Neural cell (in vitro differentiated cells): ENCODE data around the gene MRPL43. TPM values are rescaled to one million over a fixed set of nuclear protein-coding genes. Genes with fewer than 3 reads are reported as not detected.

Source experiments
- H2AFZ ChIP-seq: fragments of 200-600, 300-800 bp; sonication (generic), shearing (Covaris generic); 2 replicates; pipeline ENCODE4 v1.6.0; 2014; ENCODE audit warnings: low read depth, mild to moderate bottlenecking, antibody characterized with exemption, low read length, moderate library complexity
- H3F3A ChIP-seq: fragments of 200-600 bp; shearing (Covaris generic); 2 replicates; pipeline ENCODE4 v1.6.1; 2016; ENCODE audit warnings: mild to moderate bottlenecking, moderate library complexity, mixed read lengths, antibody characterized with exemption, low read length; ENCODE audit not compliant: insufficient read depth, poor library complexity, severe bottlenecking
- H3K27ac ChIP-seq: fragments of 200-600, 300-800 bp; sonication (generic), shearing (Covaris generic); 2 replicates; pipeline ENCODE4 v1.5.1; 2014; ENCODE audit warnings: mild to moderate bottlenecking, low read length, moderate library complexity
- H3K27me3 ChIP-seq: fragments of 300-800, 200-600 bp; sonication (generic), shearing (Covaris generic); 2 replicates; pipeline ENCODE4 v1.6.0; 2014; ENCODE audit warnings: mild to moderate bottlenecking, low read depth, low read length, moderate library complexity; ENCODE audit not compliant: insufficient read depth
- H3K36me3 ChIP-seq: fragments of 300-800, 200-600 bp; sonication (generic), shearing (Covaris generic); 2 replicates; pipeline ENCODE4 v1.5.1; 2014; ENCODE audit warnings: mild to moderate bottlenecking, antibody characterized with exemption, low read length, moderate library complexity; ENCODE audit not compliant: insufficient read depth
- H3K4me2 ChIP-seq: fragments of 300-800, 200-600 bp; sonication (generic), shearing (Covaris generic); 2 replicates; pipeline ENCODE4 v1.6.0; 2014; ENCODE audit warnings: mild to moderate bottlenecking, low read length
- H3K4me3 ChIP-seq: fragments of 300-800, 200-600 bp; sonication (generic), shearing (Covaris generic); 2 replicates; pipeline ENCODE4 v1.5.1; 2014; ENCODE audit warnings: mild to moderate bottlenecking, low read length, moderate library complexity
- H3K79me2 ChIP-seq: fragments of 200-600 bp; shearing (Covaris generic); replicated peaks from 2 replicates; pipeline ENCODE4 v1.6.0; 2014; ENCODE audit warnings: mild to moderate bottlenecking, low read length, moderate library complexity; ENCODE audit not compliant: insufficient read depth
- H3K9ac ChIP-seq: fragments of 300-800, 200-600 bp; sonication (generic), shearing (Covaris generic); 2 replicates; pipeline ENCODE4 v1.6.1; 2016; ENCODE audit warnings: mild to moderate bottlenecking, low read length, mixed read lengths
- H3K9me2 ChIP-seq: fragments of 200-600 bp; shearing (Covaris generic); 2 replicates; pipeline ENCODE4 v1.6.1; 2016; ENCODE audit warnings: mild to moderate bottlenecking, low read length, mixed read lengths; ENCODE audit not compliant: insufficient read depth
- H3K9me3 ChIP-seq: fragments of 200-600, 300-800 bp; sonication (generic), shearing (Covaris generic); 2 replicates; pipeline ENCODE4 v1.6.1; 2016; ENCODE audit warnings: mild to moderate bottlenecking, mixed run types, low read length, moderate library complexity, mixed read lengths
- H4K20me1 ChIP-seq: fragments of 200-600 bp; shearing (Covaris generic); 2 replicates; pipeline ENCODE4 v1.6.1; 2016; ENCODE audit warnings: mild to moderate bottlenecking, mixed run types; ENCODE audit not compliant: insufficient read depth
- EP300 ChIP-seq: fragments of 450-650 bp; conservative IDR thresholded peaks from 2 replicates; pipeline ENCODE4 v1.6.1; 2014; ENCODE audit warnings: antibody characterized with exemption, mild to moderate bottlenecking, moderate library complexity; ENCODE audit not compliant: poor library complexity, severe bottlenecking
- EZH2 ChIP-seq: fragments of 200-600, 300-800 bp; shearing (Covaris generic), sonication (generic); IDR thresholded peaks from 2 replicates; pipeline ENCODE4 v1.6.1; 2014; ENCODE audit warnings: antibody characterized with exemption, low read length, borderline replicate concordance, mild to moderate bottlenecking; ENCODE audit not compliant: insufficient read depth, poor library complexity, severe bottlenecking
- MXI1 ChIP-seq: fragments of 450-650 bp; conservative IDR thresholded peaks from 2 replicates; pipeline ENCODE4 v1.6.1; 2014; ENCODE audit warnings: antibody characterized with exemption, mild to moderate bottlenecking; ENCODE audit not compliant: poor library complexity, severe bottlenecking
- POLR2AphosphoS5 ChIP-seq: IDR thresholded peaks from 2 replicates; pipeline ENCODE4 v1.6.1; 2012
- RAD21 ChIP-seq: fragments of 450-650 bp; conservative IDR thresholded peaks from 2 replicates; pipeline ENCODE4 v1.6.1; 2014; ENCODE audit warnings: antibody characterized with exemption, mild to moderate bottlenecking, moderate library complexity
- SMC3 ChIP-seq: fragments of 450-650 bp; conservative IDR thresholded peaks from 2 replicates; pipeline ENCODE4 v1.6.1; 2014; ENCODE audit warnings: antibody characterized with exemption, mild to moderate bottlenecking, moderate library complexity; ENCODE audit not compliant: poor library complexity
- TAF1 ChIP-seq: IDR thresholded peaks from 2 replicates; pipeline ENCODE4 v1.6.1; 2012; ENCODE audit warnings: low read depth
- polyA plus RNA-seq: library from polyadenylated mRNA; depleted of rRNA; stranded (reverse); fragments of >200 nt; gene quantifications from 2 replicates; pipeline ENCODE4 v1.2.3, GENCODE V29; 2014
- TF ChIP-seq, protein P1 (sequence below): IDR thresholded peaks from 2 replicates; pipeline ENCODE4 v1.6.1; 2012; ENCODE audit warnings: borderline replicate concordance
- TF ChIP-seq, protein P2 (sequence below): fragments of 450-650 bp; IDR thresholded peaks from 2 replicates; pipeline ENCODE4 v1.5.1; 2014; ENCODE audit warnings: antibody characterized with exemption, mild to moderate bottlenecking, moderate library complexity; ENCODE audit not compliant: poor library complexity, severe bottlenecking

MRPL43 gene
- polyA plus RNA-seq, 1 donor from 2014 or later = 121 TPM

DNA sequence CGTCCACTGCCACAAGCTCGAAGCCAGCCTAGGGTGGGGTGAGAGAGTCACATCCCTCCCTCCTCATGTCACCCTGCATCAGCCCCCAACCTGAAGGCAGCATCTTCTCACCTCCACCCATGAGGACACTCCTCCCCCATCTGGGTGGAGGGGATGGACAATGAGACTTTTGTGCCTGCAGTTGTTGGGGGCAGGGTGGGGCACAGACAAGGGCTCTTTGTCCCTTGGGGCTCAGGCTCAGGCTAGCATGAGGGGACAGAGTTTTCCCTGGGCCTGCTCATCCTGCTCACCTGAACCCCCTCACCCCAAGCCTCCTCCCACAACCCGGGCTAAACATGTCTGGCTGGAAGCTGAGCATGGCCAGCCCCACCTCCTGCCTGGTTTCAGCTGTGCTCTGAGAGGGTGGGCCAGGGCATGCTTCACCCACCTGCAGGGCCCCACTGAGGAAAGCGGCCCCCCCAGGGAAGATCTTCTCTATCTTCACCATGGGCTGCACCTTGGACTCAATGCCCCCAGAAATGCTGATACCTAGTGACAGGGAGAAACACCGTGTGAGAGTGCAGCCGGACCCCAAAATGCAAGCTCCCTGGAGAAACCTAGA is 21.6 kb upstream of the MRPL43 start:
- no peak overlapping the region for H3K9ac ChIP-seq
- no peaks in the 10 kb centered on the region for H3K36me3 ChIP-seq
- H3K4me3 ChIP-seq = no peak overlapping the region
- no peak overlapping the region for H2AFZ ChIP-seq
- H3K9me2 ChIP-seq = no peaks in the 10 kb centered on the region
- H3K27me3 ChIP-seq = no peaks in the 10 kb centered on the region
- no peaks in the 10 kb centered on the region for H4K20me1 ChIP-seq
- no peaks in the 10 kb centered on the region for H3K79me2 ChIP-seq
- H3K9me3 ChIP-seq = no peaks in the 10 kb centered on the region
- H3F3A ChIP-seq = no peaks in the 10 kb centered on the region
- H3K27ac ChIP-seq = no peak overlapping the region
- TF ChIP-seq EP300 = no peak
- TF ChIP-seq SMC3 = no peak
- TF ChIP-seq RAD21 = no peak
- TF ChIP-seq EZH2 = no peak
- no peak for TF ChIP-seq MXI1
- TF ChIP-seq, protein P1, sequence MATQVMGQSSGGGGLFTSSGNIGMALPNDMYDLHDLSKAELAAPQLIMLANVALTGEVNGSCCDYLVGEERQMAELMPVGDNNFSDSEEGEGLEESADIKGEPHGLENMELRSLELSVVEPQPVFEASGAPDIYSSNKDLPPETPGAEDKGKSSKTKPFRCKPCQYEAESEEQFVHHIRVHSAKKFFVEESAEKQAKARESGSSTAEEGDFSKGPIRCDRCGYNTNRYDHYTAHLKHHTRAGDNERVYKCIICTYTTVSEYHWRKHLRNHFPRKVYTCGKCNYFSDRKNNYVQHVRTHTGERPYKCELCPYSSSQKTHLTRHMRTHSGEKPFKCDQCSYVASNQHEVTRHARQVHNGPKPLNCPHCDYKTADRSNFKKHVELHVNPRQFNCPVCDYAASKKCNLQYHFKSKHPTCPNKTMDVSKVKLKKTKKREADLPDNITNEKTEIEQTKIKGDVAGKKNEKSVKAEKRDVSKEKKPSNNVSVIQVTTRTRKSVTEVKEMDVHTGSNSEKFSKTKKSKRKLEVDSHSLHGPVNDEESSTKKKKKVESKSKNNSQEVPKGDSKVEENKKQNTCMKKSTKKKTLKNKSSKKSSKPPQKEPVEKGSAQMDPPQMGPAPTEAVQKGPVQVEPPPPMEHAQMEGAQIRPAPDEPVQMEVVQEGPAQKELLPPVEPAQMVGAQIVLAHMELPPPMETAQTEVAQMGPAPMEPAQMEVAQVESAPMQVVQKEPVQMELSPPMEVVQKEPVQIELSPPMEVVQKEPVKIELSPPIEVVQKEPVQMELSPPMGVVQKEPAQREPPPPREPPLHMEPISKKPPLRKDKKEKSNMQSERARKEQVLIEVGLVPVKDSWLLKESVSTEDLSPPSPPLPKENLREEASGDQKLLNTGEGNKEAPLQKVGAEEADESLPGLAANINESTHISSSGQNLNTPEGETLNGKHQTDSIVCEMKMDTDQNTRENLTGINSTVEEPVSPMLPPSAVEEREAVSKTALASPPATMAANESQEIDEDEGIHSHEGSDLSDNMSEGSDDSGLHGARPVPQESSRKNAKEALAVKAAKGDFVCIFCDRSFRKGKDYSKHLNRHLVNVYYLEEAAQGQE = no peak
- TF ChIP-seq POLR2AphosphoS5 = no peak
- TF ChIP-seq, protein P2, sequence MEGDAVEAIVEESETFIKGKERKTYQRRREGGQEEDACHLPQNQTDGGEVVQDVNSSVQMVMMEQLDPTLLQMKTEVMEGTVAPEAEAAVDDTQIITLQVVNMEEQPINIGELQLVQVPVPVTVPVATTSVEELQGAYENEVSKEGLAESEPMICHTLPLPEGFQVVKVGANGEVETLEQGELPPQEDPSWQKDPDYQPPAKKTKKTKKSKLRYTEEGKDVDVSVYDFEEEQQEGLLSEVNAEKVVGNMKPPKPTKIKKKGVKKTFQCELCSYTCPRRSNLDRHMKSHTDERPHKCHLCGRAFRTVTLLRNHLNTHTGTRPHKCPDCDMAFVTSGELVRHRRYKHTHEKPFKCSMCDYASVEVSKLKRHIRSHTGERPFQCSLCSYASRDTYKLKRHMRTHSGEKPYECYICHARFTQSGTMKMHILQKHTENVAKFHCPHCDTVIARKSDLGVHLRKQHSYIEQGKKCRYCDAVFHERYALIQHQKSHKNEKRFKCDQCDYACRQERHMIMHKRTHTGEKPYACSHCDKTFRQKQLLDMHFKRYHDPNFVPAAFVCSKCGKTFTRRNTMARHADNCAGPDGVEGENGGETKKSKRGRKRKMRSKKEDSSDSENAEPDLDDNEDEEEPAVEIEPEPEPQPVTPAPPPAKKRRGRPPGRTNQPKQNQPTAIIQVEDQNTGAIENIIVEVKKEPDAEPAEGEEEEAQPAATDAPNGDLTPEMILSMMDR = no peak
- no peak for TF ChIP-seq TAF1
- no peak overlapping the region for H3K4me2 ChIP-seq

DNA sequence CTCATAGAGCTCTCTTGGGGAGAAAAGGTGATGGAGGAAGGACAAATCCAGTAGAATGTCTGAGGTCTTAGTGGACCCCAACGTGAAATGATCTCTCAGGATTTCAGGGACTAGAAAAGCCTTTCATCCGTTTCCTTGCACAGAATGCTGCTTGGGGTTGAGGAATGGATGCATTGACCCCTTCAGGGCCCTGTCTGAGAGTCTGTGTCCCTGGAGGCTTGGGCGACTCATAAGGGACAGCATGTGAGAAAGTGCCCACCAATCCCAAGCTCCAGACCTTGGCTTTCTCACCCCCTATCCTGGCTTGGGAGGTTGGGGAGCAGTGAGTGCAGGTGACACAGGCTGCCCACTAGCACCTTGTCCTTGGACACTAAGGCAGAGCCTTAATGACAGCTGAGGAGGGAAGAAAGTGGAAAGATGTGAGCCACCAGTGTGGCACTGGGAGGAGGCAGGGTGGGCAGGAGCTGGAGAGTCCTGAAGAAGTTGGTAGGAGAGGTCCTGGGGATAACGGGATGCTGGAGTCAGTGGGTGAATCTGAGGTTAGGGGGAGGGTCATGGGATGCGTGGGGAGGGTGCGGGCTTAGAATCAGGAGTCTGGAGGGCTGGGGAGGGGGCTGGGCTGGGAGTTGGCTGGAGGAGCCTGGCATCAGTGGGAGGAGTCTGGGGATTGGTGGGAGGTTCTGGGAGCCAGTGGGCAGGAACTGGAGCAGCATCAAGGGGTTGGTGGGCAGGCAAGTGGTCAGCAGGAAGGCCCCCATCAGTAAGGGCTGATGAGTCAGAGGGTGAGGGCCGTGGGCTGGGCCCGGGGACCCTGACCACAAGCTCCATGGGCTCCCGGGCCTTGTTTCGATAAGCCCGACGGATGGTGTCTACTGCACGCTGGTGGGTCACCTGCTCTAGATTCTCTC is 20.9 kb upstream of the MRPL43 start:
- Histone ChIP-seq H4K20me1 (no peaks in the 10 kb centered on the region), H3K27ac (no peak overlapping the region), H2AFZ (no peak overlapping the region), H3K27me3 (no peaks in the 10 kb centered on the region), H3K9me3 (no peaks in the 10 kb centered on the region), H3K36me3 (no peaks in the 10 kb centered on the region), H3K9ac (no peak overlapping the region), H3K9me2 (no peaks in the 10 kb centered on the region), H3K4me2 (no peak overlapping the region), H3K79me2 (peaks cover 2% of the 10 kb centered on the region), H3F3A (no peaks in the 10 kb centered on the region), H3K4me3 (no peak overlapping the region)
- TF ChIP-seq MXI1 = no peak
- no peak for TF ChIP-seq TAF1
